K562 (cell line): ENCODE data around the gene CHTF8. TPM values are rescaled to one million over a fixed set of nuclear protein-coding genes. Genes with fewer than 3 reads are reported as not detected.
A peak's percentile ranks its signal among the peaks of the same experiment; 100 is the strongest.

Experiments
- ATAC-seq: fragments of 200-7000 bp; cut with Tn5 transposase; 3 replicates; pipeline ENCODE4 v1.9.1; 2020; ENCODE audit warnings: moderate library complexity
- BruUV-seq: library from RNA; stranded (reverse); fragments of 400-500 nt; replicated peaks from 2 replicates; lab custom pipeline; 2021; lab: Mats Ljungman, UMichigan
- CTCF ChIA-PET: fragments of 300-600 bp; formaldehyde crosslinking; extraction: SDS; loops from one replicate; lab custom pipeline; 2021; ENCODE audit warnings: low intra/inter-chr PET ratio; lab: Yijun Ruan, JAX
- POLR2A ChIA-PET: fragments of 300-600, 350-650 bp; sonication (Branson Sonifier 250); formaldehyde crosslinking; extraction: SDS; loops from one replicate; lab custom pipeline; 2021; ENCODE audit warnings: antibody characterized with exemption, inconsistent platforms; lab: Yijun Ruan, JAX
- DNase-seq, 4 experiments: peaks; one replicate each; pipeline versions ENCODE4 v3.0.0 to v3.0.0-alpha.2; 2011 to 2018; ENCODE audit warnings: low spot score in 3 of 4, mixed read lengths in 3 of 4; ENCODE audit errors: extremely low read depth in 1 of 4
- FAIRE-seq: peaks from 2 replicates; lab custom pipeline; 2011; peaks lifted over from hg19 to GRCh38; lab: Jason Lieb, UNC
- H2AFZ ChIP-seq: 2 replicates; pipeline ENCODE4 v1.6.0; 2011; ENCODE audit warnings: low read depth, low read length, control low read depth, inconsistent platforms
- H3K27ac ChIP-seq: fragments of 200-600 bp; 3 replicates; pipeline ENCODE4 v1.8.0; 2011; ENCODE audit warnings: low read depth, mild to moderate bottlenecking, control low read depth, inconsistent platforms, low read length, moderate library complexity, mixed read lengths; ENCODE audit errors: extremely low read depth
- H3K27me3 ChIP-seq, 2 experiments: fragments of 300-600 bp in 1 of 2; 2 replicates in 1 of 2; 3 replicates in 1 of 2; pipeline versions ENCODE4 v1.6.0 to v1.8.0; 2011; ENCODE audit warnings: inconsistent platforms in 2 of 2, low read length in 2 of 2, mild to moderate bottlenecking in 1 of 2, mixed read lengths in 1 of 2, moderate library complexity in 1 of 2; ENCODE audit not compliant: control insufficient read depth in 2 of 2, insufficient read depth in 2 of 2
- H3K36me3 ChIP-seq: fragments of 300-600 bp; 3 replicates; pipeline ENCODE4 v1.8.0; 2011; ENCODE audit warnings: mild to moderate bottlenecking, low read length, inconsistent platforms; ENCODE audit not compliant: control insufficient read depth, insufficient read depth
- H3K4me1 ChIP-seq, 2 experiments: fragments of 200-600 bp in 1 of 2; replicated peaks in 1 of 2; 2 replicates in 1 of 2; 3 replicates in 1 of 2; pipeline versions ENCODE4 v1.5.1 to v1.8.0; 2011; ENCODE audit warnings: inconsistent platforms in 2 of 2, low read length in 2 of 2, mild to moderate bottlenecking in 1 of 2, mixed read lengths in 1 of 2, moderate library complexity in 1 of 2; ENCODE audit not compliant: control insufficient read depth in 2 of 2, insufficient read depth in 2 of 2
- H3K4me2 ChIP-seq: 2 replicates; pipeline ENCODE4 v1.6.1; 2011; ENCODE audit warnings: low read length, control low read depth, inconsistent platforms, mixed read lengths; ENCODE audit not compliant: insufficient read depth
- H3K4me3 ChIP-seq: fragments of 200-600 bp; sonication (generic), shearing (Covaris generic); 2 replicates; pipeline ENCODE4 v1.5.1; 2016; ENCODE audit warnings: control low read depth, inconsistent platforms
- H3K79me2 ChIP-seq: fragments of 200-600 bp; 3 replicates; pipeline ENCODE4 v1.8.0; 2011; ENCODE audit warnings: low read length, inconsistent platforms; ENCODE audit not compliant: control insufficient read depth, insufficient read depth
- H3K9ac ChIP-seq, 2 experiments: 2 replicates each; pipeline versions ENCODE4 v1.6.0 to v1.6.1; 2011; ENCODE audit warnings: low read depth in 2 of 2, low read length in 2 of 2, control low read depth in 1 of 2, inconsistent platforms in 1 of 2, mild to moderate bottlenecking in 1 of 2, mixed read lengths in 1 of 2; ENCODE audit not compliant: insufficient read depth in 1 of 2
- H3K9me1 ChIP-seq: one replicate; pipeline ENCODE4 v1.6.0; 2011; ENCODE audit warnings: inconsistent platforms, mild to moderate bottlenecking, low read length, moderate library complexity; ENCODE audit not compliant: control insufficient read depth, insufficient read depth
- H3K9me3 ChIP-seq: replicated peaks from 2 replicates; pipeline ENCODE4 v1.5.1; 2011; ENCODE audit warnings: low read depth, low read length, inconsistent platforms; ENCODE audit not compliant: control insufficient read depth, insufficient read depth
- H4K20me1 ChIP-seq: replicated peaks from 2 replicates; pipeline ENCODE4 v1.6.1; 2011; ENCODE audit warnings: low read length, inconsistent platforms, mixed read lengths; ENCODE audit not compliant: control insufficient read depth, insufficient read depth
- ARID4B ChIP-seq: sonication (generic); formaldehyde crosslinking; IDR thresholded peaks from 2 replicates; pipeline ENCODE4 v1.8.0; 2022; ENCODE audit warnings: mild to moderate bottlenecking, missing genetic modification reagents
- CTCF ChIP-seq, 3 experiments: IDR thresholded peaks in 2 of 3; conservative IDR thresholded peaks in 1 of 3; 2 replicates each; pipeline ENCODE4 v1.5.1; 2011 to 2012; ENCODE audit warnings: low read length in 3 of 3, mild to moderate bottlenecking in 3 of 3, control low read depth in 2 of 3, improper control_type of control experiment in 1 of 3, inconsistent platforms in 1 of 3, low read depth in 1 of 3, mixed read lengths in 1 of 3, moderate library complexity in 1 of 3; ENCODE audit not compliant: insufficient read depth in 2 of 3
- ZNF134 ChIP-seq: fragments of 250-450 bp; sonication (Bioruptor Pico); conservative IDR thresholded peaks from 2 replicates; pipeline ENCODE4 v1.4.0; 2020
- WGBS: fragments of 100-300 bp; shearing (Covaris generic); methylation state at CpG from one replicate; pipeline ENCODE4 v1.1.6; 2016; ENCODE audit warnings: low coverage, mixed read lengths; ENCODE audit not compliant: insufficient coverage; ENCODE audit errors: missing lambda C conversion rate; 5-methylcytosine and 5-hydroxymethylcytosine counted together
- in situ Hi-C: fragments of 300-500 bp; cut with MboI; formaldehyde crosslinking; loops from 4 replicates; pipeline ENCODE4 v1.15.0; 2018; ENCODE audit warnings: inconsistent platforms, mixed read lengths
- intact Hi-C: fragments of 100-400 bp; cut with micrococcal nuclease; formaldehyde crosslinking; loops from 2 replicates; pipeline ENCODE4 v1.14.2; 2022
- polyA plus RNA-seq, 8 experiments: library from polyadenylated mRNA; depleted of rRNA in 4 of 8; stranded (reverse) in 5 of 8; unstranded in 3 of 8; fragments of >200 nt; fragmentation: Nextera tagmentation in 2 of 8; fragmentation: Illumina TruSeq in 1 of 8; extraction: Ambion mirVana in 2 of 8; extraction: Trizol in 1 of 8; gene quantifications; 2 replicates each; pipeline versions ENCODE4 v1.2.1 to v1.2.3, GENCODE V29; 2011 to 2014; ENCODE audit warnings: inconsistent platforms in 1 of 8, missing spikeins in 1 of 8
- total RNA-seq, 7 experiments: library from RNA; depleted of rRNA in 6 of 7; stranded (reverse); fragments of >200 nt in 6 of 7; fragmentation: Illumina TruSeq in 2 of 7; extraction: Trizol in 2 of 7; gene quantifications; 2 replicates each; pipeline versions ENCODE4 v1.2.1 to v1.2.3, GENCODE V29; 2011 to 2021; ENCODE audit warnings: low replicate concordance in 1 of 7

The CHTF8 gene
- total and polyA plus RNA-seq, 9 of the 15 experiments (the other 6 are each of a cell fraction or from before 2014, with no cell fraction given): 20.2 to 199 (median 108) TPM

- TF ChIP-seq ARID4B (CRISPR knock-in tag): no peak
- TF ChIP-seq, all 486 proteins: peak for 5
Measured at GRCh38 chr16:69145658-69146057, 13.3 kb upstream of the CHTF8 start (continued).

- ATAC-seq (peak; percentile 80), DNase-seq (peak; percentile 17 to 41 (median 30)), FAIRE-seq (peak; percentile 29)
- H2AFZ ChIP-seq: no peak overlapping the region
- peaks cover 36% of the 10 kb centered on the region for H3K79me2 ChIP-seq
- no peak overlapping the region for H3K4me3 ChIP-seq
- TF ChIP-seq CTCF (IDR thresholded peaks at IDR 0.05 in 2 of 3, conservative IDR thresholded peaks at IDR 0.05 in 1 of 3; ENCODE audit: insufficient read depth in 2 of 3, low read depth in 1 of 3, low read length in 3 of 3) (peak; percentile 3 to 42 (median 6); a peak in 2 of 6 replicates), ZNF134 (CRISPR knock-in tag) (no peak)
- H3K4me1 ChIP-seq: no peaks in the 10 kb centered on the region
- in situ Hi-C loops (no loop called here), intact Hi-C loops (no loop called here)
- H3K4me2 ChIP-seq: no peak overlapping the region
- no peaks in the 10 kb centered on the region for H3K27me3 ChIP-seq
- no peak overlapping the region for H3K9ac ChIP-seq
- peaks cover 85% of the 10 kb centered on the region for H3K36me3 ChIP-seq
- WGBS: 88% methylated on average over 11 of the region's 11 CpGs
- H3K9me3 ChIP-seq: no peaks in the 10 kb centered on the region
- no peaks in the 10 kb centered on the region for H4K20me1 ChIP-seq
- H3K9me1 ChIP-seq: peaks cover 4% of the 10 kb centered on the region
- no peak overlapping the region for H3K27ac ChIP-seq
- CTCF ChIA-PET: no interaction called here
- BruUV-seq: no TSS peak
- POLR2A ChIA-PET: interaction anchor here (0.9 kb wide), 1 partner anchor 10 kb away, joined by 5 read pairs; no protein-coding TSS in a partner anchor
Measured at GRCh38 chr16:69143116-69143515, 10.7 kb upstream of the CHTF8 start.
